Measurements from ENCODE around the gene PLCG1.

PLCG1 gene

GRCh38 chr20:41178495-41178894 is 41.2 kb downstream of the PLCG1 start:
- no peak for TF ChIP-seq EZH2phosphoT487 (IDR thresholded peaks at IDR 0.05; ENCODE audit: borderline replicate concordance, low read length)
- no peak for TF ChIP-seq CTCF (IDR thresholded peaks at IDR 0.05; ENCODE audit: low read depth, low read length, poor library complexity, severe bottlenecking)
- peaks cover 24% of the 10 kb centered on the region for H3K36me3 ChIP-seq (ENCODE audit: control insufficient read depth, low read length)
- no peak overlapping the region for H3K4me3 ChIP-seq (ENCODE audit: low read length)
- H3K27me3 ChIP-seq (ENCODE audit: control insufficient read depth, low read length): no peaks in the 10 kb centered on the region
- no peaks in the 10 kb centered on the region for H3F3A ChIP-seq (ENCODE audit: control insufficient read depth, insufficient read depth)
- no peaks in the 10 kb centered on the region for H3K9me2 ChIP-seq (replicated peaks; ENCODE audit: control insufficient read depth, low read length)
- H3K79me2 ChIP-seq (ENCODE audit: control insufficient read depth, low read length): no peaks in the 10 kb centered on the region
- H3K4me1 ChIP-seq (ENCODE audit: control insufficient read depth, low read length): no peaks in the 10 kb centered on the region
- H3K9me3 ChIP-seq (ENCODE audit: control insufficient read depth, insufficient read depth, low read length): no peaks in the 10 kb centered on the region
- H3K27ac ChIP-seq (ENCODE audit: low read depth, low read length): no peak overlapping the region
- no peaks in the 10 kb centered on the region for H4K20me1 ChIP-seq (ENCODE audit: control insufficient read depth, insufficient read depth, low read depth, low read length)
- no peak overlapping the region for H3K4me2 ChIP-seq (ENCODE audit: low read length)

- Histone ChIP-seq H3K27ac (ENCODE audit: low read depth, low read length) (no peak overlapping the region), H3K9me2 (replicated peaks; ENCODE audit: control insufficient read depth, low read length) (no peaks in the 10 kb centered on the region), H3K79me2 (ENCODE audit: control insufficient read depth, low read length) (no peaks in the 10 kb centered on the region), H3K4me2 (ENCODE audit: low read length) (no peak overlapping the region), H3F3A (ENCODE audit: control insufficient read depth, insufficient read depth) (no peaks in the 10 kb centered on the region), H3K27me3 (ENCODE audit: control insufficient read depth, low read length) (no peaks in the 10 kb centered on the region), H4K20me1 (ENCODE audit: control insufficient read depth, insufficient read depth, low read depth, low read length) (no peaks in the 10 kb centered on the region), H3K9me3 (ENCODE audit: control insufficient read depth, insufficient read depth, low read length) (no peaks in the 10 kb centered on the region), H3K36me3 (ENCODE audit: control insufficient read depth, low read length) (peaks cover 19% of the 10 kb centered on the region), H3K4me3 (ENCODE audit: low read length) (no peak overlapping the region), H3K4me1 (ENCODE audit: control insufficient read depth, low read length) (no peaks in the 10 kb centered on the region)
- TF ChIP-seq EZH2phosphoT487 (IDR thresholded peaks at IDR 0.05; ENCODE audit: borderline replicate concordance, low read length) (no peak), CTCF (IDR thresholded peaks at IDR 0.05; ENCODE audit: low read depth, low read length, poor library complexity, severe bottlenecking) (no peak)
Observed at GRCh38 chr20:41178904-41179432, 41.6 kb downstream of the PLCG1 start.

GRCh38 chr20:41179961-41180360 is 42.6 kb downstream of the PLCG1 start:
- Histone ChIP-seq H3F3A (ENCODE audit: control insufficient read depth, insufficient read depth) (no peaks in the 10 kb centered on the region), H3K27ac (ENCODE audit: low read depth, low read length) (no peak overlapping the region), H3K9me3 (ENCODE audit: control insufficient read depth, insufficient read depth, low read length) (no peaks in the 10 kb centered on the region), H3K79me2 (ENCODE audit: control insufficient read depth, low read length) (no peaks in the 10 kb centered on the region), H3K36me3 (ENCODE audit: control insufficient read depth, low read length) (peaks cover 9% of the 10 kb centered on the region), H3K4me1 (ENCODE audit: control insufficient read depth, low read length) (no peaks in the 10 kb centered on the region), H3K27me3 (ENCODE audit: control insufficient read depth, low read length) (no peaks in the 10 kb centered on the region), H3K4me3 (ENCODE audit: low read length) (no peak overlapping the region), H3K4me2 (ENCODE audit: low read length) (no peak overlapping the region), H3K9me2 (replicated peaks; ENCODE audit: control insufficient read depth, low read length) (no peaks in the 10 kb centered on the region), H4K20me1 (ENCODE audit: control insufficient read depth, insufficient read depth, low read depth, low read length) (no peaks in the 10 kb centered on the region)
- TF ChIP-seq CTCF (IDR thresholded peaks at IDR 0.05; ENCODE audit: low read depth, low read length, poor library complexity, severe bottlenecking): no peak
- no peak for TF ChIP-seq EZH2phosphoT487 (IDR thresholded peaks at IDR 0.05; ENCODE audit: borderline replicate concordance, low read length)

All from DOHH2 (cell line).